Measurements from ENCODE around the gene ASAP3.
"Not testable (repeated sequence)": the region's sequence is repeated elsewhere in the genome, so short reads cannot be mapped to it uniquely, and the experiment has no call there.

ASAP3 gene

DNA sequence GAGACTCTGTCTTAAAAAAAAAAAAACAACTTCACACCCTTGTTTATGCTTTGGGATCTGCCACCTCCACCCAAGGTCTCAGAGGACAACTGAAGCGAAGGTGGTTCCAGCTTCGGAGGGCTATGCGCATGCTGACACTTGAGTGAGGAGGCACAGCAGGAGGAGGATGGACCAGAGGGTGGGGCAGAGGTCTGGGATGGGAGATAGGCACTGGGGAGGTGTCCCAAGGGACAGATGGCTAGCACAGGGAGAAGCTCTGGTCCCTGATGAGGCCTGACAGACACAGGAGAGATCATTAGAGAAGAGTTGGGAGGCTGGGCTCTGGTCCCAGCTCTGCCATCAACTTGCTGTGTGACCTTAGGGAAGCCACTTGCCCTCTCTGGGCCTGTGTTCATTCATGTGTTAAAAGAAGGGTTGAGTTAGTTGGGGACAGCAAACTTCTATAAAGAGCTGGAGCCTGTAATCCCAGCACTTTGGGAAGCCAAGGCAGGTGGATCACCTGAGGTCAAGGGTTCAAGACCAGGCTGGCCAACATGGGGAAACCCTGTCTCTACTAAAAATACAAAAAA, 30.2 kb upstream of the ASAP3 start:
- DNase-seq (ENCODE audit: low spot score) = no peak

DNA sequence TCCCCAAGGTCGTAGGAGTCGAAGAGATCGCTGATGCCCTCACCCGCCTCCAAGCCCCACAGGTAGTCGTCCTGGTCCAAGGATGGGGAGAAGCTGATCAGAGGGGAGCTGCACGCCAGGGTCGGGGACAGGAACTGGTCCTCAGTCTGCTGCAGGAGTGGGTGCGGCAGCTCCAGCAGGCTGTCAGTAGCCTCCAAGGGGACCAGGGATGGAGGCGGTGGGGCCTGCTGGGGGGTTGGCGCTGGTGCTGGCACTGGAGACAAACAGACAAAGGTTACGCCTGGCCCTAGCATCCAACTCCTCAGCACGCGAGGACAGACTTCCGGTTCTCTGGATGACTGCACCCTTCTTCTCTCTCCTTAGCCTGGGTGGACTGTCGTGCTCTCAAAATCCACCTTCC, 25.9 kb upstream of the ASAP3 start:
- no peak for DNase-seq (ENCODE audit: low spot score)

DNA sequence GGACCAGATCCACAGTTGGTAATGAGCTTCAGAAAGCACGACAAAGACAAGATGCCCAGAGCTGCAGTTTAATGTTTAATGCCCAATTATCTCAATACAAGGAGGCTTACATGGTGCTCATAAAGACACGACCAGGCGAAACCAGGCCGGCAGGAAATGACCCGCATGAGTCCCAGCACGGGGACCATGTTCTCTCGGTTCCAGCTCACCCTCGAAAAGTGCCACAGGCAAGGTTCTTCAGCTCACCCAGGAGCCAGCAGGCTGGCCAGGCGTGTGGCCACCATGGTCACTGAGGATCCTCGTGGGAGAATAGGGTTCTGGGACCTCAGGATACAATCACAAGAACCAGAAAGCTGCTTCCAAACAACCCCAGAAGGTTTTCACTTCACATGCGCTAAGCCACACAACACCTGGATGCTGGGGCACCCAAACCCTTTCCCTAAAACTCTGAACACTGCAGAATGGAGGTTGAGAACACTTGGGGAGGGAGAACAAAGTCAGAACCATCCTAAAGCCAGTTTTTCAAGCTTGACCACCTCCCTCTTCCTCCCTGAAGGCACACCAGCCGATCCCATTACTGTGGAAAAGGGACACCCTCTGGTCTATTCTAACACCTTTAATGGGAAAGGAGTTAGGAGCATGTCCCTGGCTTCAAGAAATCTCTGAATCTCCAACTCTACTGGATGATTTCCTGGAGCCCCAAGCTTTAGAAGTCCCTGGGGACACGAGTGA, 22.6 kb upstream of the ASAP3 start:
- DNase-seq (ENCODE audit: low spot score) = no peak

DNA sequence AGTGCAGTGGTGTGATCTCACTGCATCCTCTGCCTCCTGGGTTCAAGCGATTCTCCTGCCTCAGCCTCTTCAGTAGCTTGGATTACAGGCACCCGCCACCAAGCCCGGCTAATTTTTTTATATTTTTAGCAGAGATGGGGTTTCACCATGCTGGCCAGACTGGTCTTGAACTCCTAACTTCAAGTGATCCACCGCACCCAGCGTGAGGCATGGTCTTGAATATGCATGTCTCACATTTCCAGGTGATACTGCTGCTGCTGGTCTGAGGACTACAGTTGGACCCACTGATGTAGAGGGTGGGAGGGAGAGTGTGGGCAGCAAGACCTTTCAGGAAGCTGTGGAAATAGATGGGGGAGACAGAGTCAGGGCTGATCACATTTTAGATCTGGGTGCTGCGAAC, 21.9 kb upstream of the ASAP3 start:
- no peak for DNase-seq (ENCODE audit: low spot score)

DNA sequence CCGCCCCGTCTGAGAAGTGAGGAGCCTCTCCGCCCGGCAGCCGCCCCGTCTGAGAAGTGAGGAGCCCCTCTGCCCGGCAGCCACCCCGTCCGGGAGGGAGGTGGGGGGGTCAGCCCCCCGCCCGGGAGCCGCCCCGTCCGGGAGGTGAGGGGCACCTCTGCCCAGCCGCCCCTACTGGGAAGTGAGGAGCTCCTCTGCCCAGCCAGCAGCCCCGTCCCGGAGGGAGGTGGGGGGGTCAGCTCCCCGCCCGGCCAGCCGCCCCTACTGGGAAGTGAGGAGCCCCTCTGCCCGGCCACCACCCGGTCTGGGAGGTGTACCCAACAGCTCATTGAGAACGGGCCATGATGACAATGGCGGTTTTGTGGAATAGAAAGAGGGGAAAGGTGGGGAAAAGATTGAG, 20.2 kb upstream of the ASAP3 start:
- DNase-seq (ENCODE audit: low spot score) = not testable (repeated sequence)

DNA sequence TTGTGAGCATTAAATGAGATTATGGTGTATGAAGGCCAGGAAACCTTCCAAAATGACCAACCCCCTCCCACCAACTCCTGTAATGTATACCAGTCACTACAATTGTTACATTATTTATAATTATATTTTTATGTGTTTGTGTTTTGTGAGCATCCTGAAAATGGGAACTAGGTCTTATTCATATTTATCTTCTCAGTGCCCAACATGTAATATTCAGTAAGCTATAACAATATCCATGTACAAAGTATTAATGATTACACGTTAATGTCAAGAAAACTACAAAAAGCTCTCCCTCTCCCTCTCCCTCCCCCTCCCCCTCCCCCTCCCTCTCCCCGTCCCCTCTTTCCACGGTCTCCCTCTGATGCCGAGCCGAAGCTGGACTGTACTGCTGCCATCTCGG, 19.0 kb upstream of the ASAP3 start:
- DNase-seq (ENCODE audit: low spot score) = no peak

DNA sequence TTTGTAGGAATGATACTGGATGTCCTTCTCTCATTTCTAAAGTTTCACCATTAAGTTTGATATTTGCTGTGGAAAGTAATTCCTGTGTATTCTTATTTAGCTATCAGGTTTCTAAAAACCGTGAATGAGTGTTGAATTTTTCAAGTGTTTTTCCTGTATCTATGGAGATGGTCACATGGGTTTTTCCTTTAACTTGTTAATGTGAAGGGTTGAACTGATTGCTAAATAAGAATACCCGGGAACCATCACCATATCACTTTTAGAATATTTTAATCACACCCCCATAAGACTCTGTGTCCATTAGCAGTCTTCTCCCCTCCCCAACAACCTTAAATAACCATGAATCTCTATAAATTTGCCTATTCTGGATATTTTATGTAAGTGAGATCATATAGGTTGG, 16.5 kb upstream of the ASAP3 start:
- no peak for DNase-seq (ENCODE audit: low spot score)

DNA sequence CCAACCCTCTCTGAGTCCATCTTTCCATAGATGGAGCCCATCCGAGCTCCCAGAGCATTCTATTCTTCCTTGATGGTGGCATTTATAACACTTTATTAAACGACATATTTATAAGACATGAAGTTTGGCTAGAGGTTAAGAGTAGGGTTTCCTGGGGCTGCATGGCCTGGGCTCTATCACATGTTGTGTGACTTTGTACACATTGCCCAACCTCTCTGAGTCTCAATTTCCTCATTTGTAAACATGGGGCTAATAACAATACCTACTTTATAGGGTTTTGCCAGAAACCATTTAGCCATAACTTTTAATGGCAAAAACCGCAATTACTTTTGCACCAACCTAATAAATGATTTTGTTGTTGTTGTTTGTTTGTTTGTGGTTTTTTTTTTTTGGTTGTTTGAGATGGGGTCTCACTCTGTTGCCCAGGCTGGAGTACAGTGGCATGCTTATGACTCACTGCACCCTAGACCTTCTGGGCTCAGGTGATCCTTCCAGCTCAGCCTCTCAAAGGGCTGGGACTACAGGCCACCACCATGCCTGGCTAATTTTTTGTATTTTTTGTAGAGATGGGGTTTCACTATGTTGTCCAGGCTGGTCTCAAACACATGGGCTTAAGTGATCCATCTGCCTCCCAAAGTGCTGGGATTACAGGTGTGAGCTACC, 13.9 kb upstream of the ASAP3 start:
- no peak for DNase-seq (ENCODE audit: low spot score)

DNA sequence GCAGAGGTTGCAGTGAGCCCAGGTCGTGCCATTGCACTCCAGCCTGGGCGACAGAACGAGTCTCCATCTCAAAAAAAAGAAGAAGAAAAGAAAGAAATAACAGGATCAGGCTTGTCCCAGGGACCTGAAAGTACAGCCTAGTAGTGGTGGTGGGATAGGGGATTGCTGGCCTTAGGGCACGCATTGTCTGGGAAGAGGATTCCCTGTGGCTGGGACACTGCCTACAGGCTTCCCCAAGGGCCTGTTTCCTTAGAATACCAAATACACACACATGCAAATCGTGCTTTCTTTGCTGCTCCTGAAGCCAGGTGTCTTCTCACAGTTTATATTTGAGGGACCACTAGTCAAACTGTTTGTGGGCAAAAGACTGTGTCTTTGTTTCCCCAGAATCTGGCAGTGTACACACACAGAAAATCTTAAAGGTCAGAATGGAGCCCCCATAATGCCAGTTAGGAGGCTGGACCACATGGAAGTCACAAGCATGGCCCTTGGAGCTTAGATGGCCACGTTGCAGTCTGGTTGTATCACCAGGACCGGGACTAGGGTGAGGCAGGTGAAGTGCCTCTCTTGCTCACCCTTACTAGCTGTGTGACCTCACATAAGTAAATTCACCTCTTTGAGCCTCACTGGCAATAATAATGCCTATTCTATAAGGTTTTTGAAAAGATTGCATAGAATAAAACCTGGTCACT, 12.7 kb upstream of the ASAP3 start:
- no peak for DNase-seq (ENCODE audit: low spot score)

DNA sequence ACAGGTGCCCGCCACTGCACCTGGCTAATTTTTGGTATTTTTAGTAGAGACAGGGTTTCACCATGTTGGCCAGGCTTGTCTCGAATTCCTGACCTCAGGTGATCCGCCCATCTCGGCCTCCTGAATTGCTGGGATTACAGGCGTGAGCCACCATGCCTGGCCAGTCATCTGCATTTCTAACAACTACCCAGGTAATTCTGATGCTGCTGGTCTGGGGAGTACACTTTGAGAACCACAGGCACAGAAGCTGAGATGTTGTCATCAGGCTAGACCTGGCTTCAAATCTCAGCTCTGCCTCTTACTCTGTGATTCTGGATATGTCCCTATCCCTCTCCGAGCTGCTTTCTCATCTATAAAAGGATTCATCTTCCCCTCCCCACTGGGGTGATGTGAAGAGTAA, 10.9 kb upstream of the ASAP3 start:
- not testable (repeated sequence) for DNase-seq (ENCODE audit: low spot score)

DNA sequence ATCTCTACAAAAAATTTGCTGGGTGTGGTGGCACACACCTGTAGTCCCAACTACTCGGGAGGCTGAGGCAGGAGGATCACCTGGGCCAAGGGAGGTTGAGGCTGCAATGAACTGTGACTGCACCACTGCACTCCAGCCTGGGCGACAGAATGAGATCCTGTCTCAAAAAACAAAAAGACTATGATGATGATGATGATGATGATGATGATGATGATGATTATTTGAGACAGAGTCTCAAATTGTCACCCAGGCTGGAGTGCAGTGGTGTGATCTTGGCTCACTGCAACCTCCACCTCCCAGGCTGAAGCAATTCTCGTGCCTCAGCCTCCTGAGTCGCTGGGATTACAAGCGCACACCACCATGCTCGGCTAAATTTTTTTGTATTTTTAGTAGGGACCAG, 8.8 kb upstream of the ASAP3 start:
- not testable (repeated sequence) for DNase-seq (ENCODE audit: low spot score)

DNA sequence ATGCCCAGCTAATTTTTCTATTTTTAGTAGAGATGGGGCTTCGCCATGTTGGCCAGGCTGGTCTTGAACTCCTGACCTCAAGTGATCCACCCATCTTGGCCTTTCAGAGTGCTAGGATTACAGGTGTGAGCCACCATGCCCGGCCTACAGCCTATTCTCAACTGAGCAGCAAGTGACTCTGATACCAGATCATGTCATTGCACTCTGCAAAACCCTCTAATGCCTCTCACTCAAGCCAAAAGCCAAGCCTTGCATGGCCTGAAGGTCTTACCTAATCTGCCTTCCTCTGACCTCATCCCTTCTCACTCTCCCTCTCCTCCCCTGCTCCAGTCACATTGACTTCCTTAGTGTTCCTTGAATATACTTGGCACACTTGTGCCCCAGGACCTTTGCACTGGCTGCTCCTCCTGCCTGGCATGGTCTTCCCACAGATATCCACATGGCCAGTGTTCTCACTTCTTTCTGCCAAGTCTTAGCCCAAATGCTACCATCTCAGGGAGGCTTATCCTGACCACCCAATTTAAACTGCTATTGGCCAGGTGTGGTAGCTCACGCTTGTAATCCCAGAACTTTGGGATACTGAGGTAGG, 8.2 kb upstream of the ASAP3 start:
- DNase-seq (ENCODE audit: low spot score) = no peak

DNA sequence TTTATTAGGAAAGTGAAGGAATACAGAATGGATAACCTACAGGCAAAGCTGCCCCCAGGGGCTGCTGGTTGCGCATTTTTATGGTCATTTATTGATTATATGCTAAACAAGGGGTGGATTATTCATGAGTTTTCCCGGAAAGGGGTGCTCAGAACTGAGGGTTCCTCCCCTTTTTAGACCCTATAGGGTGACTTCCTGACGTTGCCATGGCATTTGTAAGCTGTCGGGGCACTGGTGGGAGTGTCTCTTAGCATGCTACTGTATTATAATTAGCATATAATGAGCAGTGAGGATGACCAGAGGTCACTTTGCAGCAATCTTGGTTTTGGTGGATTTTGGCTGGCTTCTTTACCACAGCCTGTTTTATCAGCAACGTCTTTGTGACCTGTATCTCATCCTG, 5.9 kb upstream of the ASAP3 start:
- DNase-seq (ENCODE audit: low spot score) = no peak

DNA sequence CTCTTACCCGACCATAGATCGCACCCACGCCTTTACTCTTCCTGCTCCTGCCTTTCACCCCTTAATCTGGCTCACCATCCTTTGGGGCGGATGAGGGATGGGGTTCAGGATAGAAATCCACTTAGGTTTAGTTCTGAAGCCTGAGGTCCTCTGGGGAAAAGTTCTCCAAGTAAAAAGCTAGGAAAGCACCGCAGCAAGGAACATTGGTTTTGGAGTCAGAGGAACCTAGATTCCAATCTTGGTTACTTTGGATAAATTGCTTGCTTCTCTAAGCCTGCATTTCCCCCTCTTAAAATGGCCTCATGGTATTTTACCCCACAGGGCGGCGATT, 988 bp upstream of the ASAP3 start:
- DNase-seq (ENCODE audit: low spot score) = no peak

DNA sequence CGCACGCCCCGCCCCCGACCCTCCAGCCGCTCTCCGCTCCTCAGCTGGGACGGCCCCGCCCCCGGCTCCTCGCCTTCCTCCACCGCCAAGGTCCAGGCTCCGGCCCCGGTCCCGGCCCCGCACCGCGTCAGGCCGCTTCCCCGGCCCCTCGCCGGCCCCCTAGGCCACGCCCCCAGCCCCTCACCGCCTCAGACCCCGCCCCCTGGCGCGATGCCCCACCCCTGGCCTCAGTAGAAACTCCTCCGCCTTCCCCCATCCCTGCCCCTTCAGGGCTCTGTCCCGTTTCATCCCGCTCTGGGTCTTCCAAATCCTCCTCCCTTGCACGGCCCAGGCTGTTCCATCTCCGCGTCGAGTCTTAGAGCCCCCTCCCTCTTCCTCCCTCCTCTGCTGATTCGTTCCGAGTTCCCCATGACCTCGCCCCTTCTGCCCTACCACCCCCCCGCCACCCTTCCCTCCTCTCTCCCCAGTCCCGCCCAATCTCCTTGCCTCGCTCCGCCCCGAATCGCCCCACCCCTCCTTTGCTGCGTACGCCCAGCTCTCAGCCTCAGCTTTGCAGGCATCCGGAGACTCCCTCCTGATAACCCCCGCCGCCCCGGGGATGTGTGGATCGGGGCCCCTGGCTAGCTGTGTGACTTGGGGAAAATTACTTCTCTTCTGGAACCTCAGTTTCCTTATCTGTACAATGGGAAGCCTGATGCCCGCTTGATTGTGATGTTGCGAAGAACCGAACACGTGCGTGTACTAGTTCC, 448 bp upstream of the ASAP3 start:
- peak; percentile 96 for DNase-seq (ENCODE audit: low spot score)

DNA sequence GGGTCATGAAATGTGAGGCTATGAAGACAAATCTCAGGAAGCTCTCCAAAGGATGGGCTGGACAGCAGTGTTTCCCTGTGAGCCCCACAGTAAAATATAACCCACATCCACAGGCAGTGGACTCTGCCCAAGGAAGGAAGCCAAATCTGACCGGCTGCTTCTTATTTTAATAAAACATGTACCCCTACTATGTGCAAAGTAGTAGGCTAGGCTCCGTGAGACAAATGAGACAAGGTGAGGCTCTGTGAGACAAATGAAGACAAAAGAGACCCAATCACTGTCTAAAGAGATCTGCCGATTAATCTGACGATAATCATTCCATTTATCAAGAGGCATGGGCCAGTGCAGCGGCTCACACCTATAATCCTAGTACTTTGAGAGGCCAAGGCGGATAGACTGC, 2.1 kb downstream of the ASAP3 start:
- DNase-seq (ENCODE audit: low spot score) = no peak

DNA sequence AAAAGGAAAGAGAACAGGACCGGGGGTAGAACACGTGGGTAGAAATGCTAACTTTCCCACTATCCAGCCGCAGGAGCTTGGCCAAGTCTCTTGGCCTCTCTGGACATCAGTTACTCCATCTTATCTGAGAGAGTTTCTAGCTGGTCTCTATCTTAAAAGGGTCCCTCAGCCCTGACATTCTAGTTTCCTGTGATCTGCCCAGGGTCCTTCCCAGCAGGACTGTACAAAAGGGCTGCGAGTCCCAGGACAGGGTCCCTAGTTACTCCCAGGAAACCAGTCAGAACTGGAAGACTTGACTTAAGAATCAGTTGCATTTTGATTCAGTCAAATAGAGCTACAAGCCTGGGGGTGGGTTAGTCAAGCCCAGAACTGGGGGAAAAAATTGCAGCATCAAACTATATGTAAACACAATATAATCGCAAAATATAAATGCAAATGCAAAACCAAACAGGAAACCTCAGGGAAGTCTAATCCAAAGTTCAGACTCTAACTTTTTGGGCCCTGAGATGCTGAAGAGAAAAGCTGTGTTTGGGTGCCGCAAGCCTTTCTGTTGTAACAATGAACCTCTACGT, 2.9 kb downstream of the ASAP3 start:
- no peak for DNase-seq (ENCODE audit: low spot score)

DNA sequence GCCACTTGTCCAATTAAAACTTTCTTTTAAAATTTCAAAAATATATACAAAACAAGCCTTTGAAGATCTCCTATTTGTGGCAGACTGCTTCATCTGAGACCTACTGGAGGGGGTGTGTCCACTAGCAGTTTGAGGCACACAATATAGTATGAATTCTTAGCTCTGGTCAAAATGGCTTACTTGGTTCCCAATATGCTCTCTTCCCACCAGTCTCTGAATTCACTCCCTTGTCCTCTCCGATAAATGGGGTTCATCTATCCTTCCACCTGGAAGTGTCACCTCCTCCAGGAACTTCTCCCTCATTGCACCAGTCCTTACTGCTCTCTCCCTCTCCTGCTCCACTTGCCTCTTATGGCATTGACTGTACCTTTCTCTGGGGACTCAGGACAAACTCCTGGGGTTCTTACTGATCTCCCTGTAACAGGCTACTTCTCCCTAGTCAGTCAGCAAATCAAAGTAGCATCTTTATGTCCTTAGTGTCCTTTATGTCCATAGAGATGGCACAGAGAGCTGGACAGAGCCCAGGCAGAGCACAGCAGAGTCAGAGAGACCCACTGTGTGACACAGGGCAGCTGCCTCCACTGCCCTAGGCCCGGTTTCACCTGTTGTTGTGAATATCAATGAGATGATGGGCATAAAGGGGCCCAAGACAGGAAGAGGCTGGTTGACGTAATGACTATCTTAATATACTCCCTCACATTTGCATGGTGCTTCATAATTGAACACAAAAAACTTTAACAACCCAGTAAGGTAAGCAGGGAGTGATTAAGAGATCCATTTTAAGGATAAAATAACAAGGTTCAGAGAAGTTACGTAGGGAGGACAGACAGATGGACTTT, 3.6 kb downstream of the ASAP3 start:
- DNase-seq (ENCODE audit: low spot score) = no peak

DNA sequence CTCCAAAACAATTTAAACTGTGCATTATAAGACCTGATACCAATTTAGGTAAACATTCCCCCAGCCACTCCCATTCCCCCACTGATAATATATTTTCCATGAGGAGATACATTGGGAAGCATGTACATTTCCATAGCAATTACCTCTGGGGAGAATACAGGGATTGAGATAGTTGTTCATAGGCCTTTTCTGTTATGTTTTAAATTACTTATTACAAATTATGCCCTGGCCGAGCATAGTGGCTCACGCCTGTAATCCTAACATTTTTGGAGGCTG, 4.4 kb downstream of the ASAP3 start:
- no peak for DNase-seq (ENCODE audit: low spot score)

DNA sequence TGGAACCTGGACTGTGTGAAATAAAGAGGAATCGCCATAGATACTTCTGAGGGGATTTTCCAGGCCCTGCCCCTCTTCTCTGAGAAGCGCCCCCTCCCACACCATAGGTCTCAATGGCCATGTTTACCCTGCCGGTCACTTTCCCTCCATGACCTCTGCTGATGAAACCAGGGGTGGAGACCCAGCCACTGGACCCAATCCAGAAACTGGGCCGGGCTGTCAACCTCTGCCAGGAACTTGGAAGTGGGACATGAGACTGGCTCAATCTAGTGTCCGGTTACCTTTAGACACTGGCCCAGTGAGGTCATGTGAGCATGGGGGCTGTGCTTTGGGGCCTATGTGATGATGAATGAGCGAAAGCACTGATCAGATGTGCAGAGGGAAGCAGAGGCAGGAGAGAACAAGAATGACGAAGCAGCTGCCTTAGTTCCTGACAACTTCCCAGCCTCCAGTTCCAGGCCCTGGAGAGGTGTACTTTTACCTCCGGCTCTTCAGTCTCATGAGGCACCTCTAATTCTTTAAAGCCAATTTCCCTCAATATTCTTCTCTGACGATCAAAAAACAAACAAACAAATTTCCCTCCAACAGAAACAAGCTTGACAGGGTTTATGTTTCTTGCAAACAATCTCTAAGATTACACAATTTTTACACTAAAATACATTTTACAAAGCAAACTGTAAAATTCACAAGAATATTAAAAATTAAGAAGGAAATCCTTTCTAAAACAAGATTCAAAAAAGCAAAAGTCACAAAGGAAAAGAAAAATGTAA, 4.9 kb downstream of the ASAP3 start:
- no peak for DNase-seq (ENCODE audit: low spot score)

Measured in D341Med (cell line).